Testis (tissue), 3 donors: ENCODE results near the gene TDRD3. TPM values are rescaled to one million over a fixed set of nuclear protein-coding genes. Genes with fewer than 3 reads are reported as not detected.

Experiments
- DNase-seq: peaks from one replicate; pipeline ENCODE4 v3.0.0-alpha.2; 2019
- H3K27ac ChIP-seq, 2 donors: fragments of 200-600 bp; sonication (generic); one replicate each; pipeline ENCODE4 v1.5.1; 2019
- H3K27me3 ChIP-seq: fragments of 200-600 bp; sonication (generic); one replicate; pipeline ENCODE4 v1.5.1; 2019
- H3K36me3 ChIP-seq: fragments of 200-600 bp; sonication (generic); one replicate; pipeline ENCODE4 v1.5.1; 2017; ENCODE audit warnings: low read depth; ENCODE audit errors: missing control alignments
- H3K4me1 ChIP-seq: fragments of 200-600 bp; sonication (generic); one replicate; pipeline ENCODE4 v1.5.1; 2019
- H3K4me3 ChIP-seq, 2 donors: fragments of 200-600 bp; sonication (generic); one replicate each; pipeline ENCODE4 v1.5.1; 2017 to 2019
- H3K9me3 ChIP-seq: fragments of 200-600 bp; sonication (generic); one replicate; pipeline ENCODE4 v1.5.1; 2017
- CTCF ChIP-seq, 3 experiments: fragments of 450-650 bp in 2 of 3; fragments of 200-600 bp in 1 of 3; sonication (generic) in 1 of 3; IDR thresholded peaks; one replicate each; pipeline ENCODE4 v1.5.1; 2016 to 2019; ENCODE audit warnings: antibody characterized with exemption in 3 of 3, mild to moderate bottlenecking in 2 of 3, moderate library complexity in 1 of 3
- POLR2A ChIP-seq: fragments of 450-650 bp; IDR thresholded peaks from one replicate; pipeline ENCODE4 v1.6.1; 2017; ENCODE audit warnings: antibody characterized with exemption, mild to moderate bottlenecking, moderate library complexity
- WGBS, 2 donors: methylation state at CpG; one replicate each; pipeline ENCODE4 v1.1.5; 2018; 5-methylcytosine and 5-hydroxymethylcytosine counted together
- intact Hi-C: fragments of 100-400 bp; cut with DNase I; formaldehyde crosslinking; loops from one replicate; pipeline ENCODE4 v1.15.1; 2023; ENCODE audit warnings: low total_unique reads
- polyA plus RNA-seq: library from polyadenylated mRNA; stranded (reverse); fragments of 350-450 nt; fragmentation: Illumina TruSeq; extraction: RNeasy Lipid Tissue Mini Kit (QIAGEN cat#74804); gene quantifications from one replicate; pipeline ENCODE4 v1.2.3, GENCODE V29; 2014; ENCODE audit warnings: low read depth, low replicate concordance; ENCODE audit not compliant: insufficient read depth
- total RNA-seq, 2 donors: library from RNA; depleted of rRNA; stranded (reverse); fragments of >200 nt; gene quantifications; one replicate each; pipeline ENCODE4 v1.2.3, GENCODE V29; 2016

Gene TDRD3
- total and polyA plus RNA-seq, 3 donors from 2014 or later, result 21.8 to 30.4 (median 28.8) TPM

- no peaks in the 10 kb centered on the region for H3K9me3 ChIP-seq
- H3K36me3 ChIP-seq, result no peaks in the 10 kb centered on the region
- H3K4me1 ChIP-seq, result no peaks in the 10 kb centered on the region
- no peaks in the 10 kb centered on the region for H3K27me3 ChIP-seq
- intact Hi-C loops, result no loop called here
- WGBS, 2 donors, result 91 to 97% methylated on average over 4 of the region's 4 CpGs
- no peak overlapping the region for H3K4me3 ChIP-seq
- TF ChIP-seq POLR2A, result no peak
- TF ChIP-seq CTCF (IDR thresholded peaks at IDR 0.05), result no peak
- H3K27ac ChIP-seq, result no peak overlapping the region
- no peak for DNase-seq
Observed at GRCh38 chr13:60520902-60521569, 124.0 kb downstream of the TDRD3 start.

DNA sequence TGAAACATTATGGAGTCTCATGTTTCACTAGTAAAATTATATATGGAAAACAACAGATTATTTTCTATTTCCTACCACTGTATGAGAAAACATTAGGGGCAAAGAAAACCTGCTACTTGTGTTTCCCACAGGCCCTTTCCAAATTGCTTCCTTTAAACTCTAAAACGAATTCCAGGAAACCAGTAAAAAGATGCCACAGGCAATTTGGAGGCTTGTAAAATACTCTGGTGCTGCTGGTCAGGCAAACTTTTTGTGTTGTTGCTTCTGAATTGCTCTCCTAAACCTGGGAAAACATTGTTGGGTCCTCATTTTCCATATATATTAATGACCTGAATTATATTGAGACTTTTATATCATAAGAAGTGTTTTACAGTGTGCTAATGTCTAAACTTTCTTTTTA, 141.5 kb downstream of the TDRD3 start:
- no peak for TF ChIP-seq POLR2A
- TF ChIP-seq CTCF (IDR thresholded peaks at IDR 0.05), result no peak
- Histone ChIP-seq H3K36me3 (no peaks in the 10 kb centered on the region), H3K27ac (no peak overlapping the region), H3K4me1 (no peaks in the 10 kb centered on the region), H3K9me3 (no peaks in the 10 kb centered on the region), H3K27me3 (no peaks in the 10 kb centered on the region), H3K4me3 (no peak overlapping the region)
- intact Hi-C loops, result no loop called here
- 52 to 58% methylated on average over 1 of the region's 1 CpG for WGBS, 2 donors
- no peak for DNase-seq

DNA sequence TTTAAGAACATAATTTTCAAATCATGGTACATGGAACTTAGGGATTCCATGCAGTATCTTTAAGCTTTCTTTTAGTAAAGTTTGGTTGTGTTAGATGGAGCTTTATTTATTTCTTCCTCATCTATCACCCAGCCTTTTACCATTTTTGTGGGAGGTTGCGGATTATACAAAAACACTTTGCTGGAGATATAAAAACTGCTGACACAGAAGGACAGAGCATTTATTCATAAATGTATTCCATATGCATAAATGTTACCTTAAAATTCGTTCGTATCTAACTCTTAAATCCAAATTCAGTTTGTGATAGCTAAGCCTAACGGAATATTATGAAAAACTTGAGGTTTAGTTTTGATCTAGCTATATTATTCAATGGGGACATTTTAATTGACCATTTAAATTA, 143.3 kb downstream of the TDRD3 start:
- no peak overlapping the region for H3K4me3 ChIP-seq
- no peaks in the 10 kb centered on the region for H3K9me3 ChIP-seq
- H3K27ac ChIP-seq, result no peak overlapping the region
- intact Hi-C loops, result no loop called here
- 95% methylated on average over 4 of the region's 4 CpGs for WGBS, 2 donors
- no peaks in the 10 kb centered on the region for H3K4me1 ChIP-seq
- no peaks in the 10 kb centered on the region for H3K27me3 ChIP-seq
- TF ChIP-seq CTCF (IDR thresholded peaks at IDR 0.05), result no peak
- no peak for TF ChIP-seq POLR2A
- H3K36me3 ChIP-seq, result no peaks in the 10 kb centered on the region
- DNase-seq, result no peak

GRCh38 chr13:60562096-60562780, 165.2 kb downstream of the TDRD3 start:
- no peak for DNase-seq
- Histone ChIP-seq H3K36me3 (no peaks in the 10 kb centered on the region), H3K4me1 (no peaks in the 10 kb centered on the region), H3K27me3 (no peaks in the 10 kb centered on the region), H3K4me3 (no peak overlapping the region), H3K9me3 (no peaks in the 10 kb centered on the region), H3K27ac (no peak overlapping the region)
- TF ChIP-seq POLR2A (no peak), CTCF (IDR thresholded peaks at IDR 0.05) (no peak)
- intact Hi-C loops, result no loop called here
- WGBS, 2 donors, result 88 to 94% methylated on average over 5 of the region's 5 CpGs

GRCh38 chr13:60571571-60571970, 174.6 kb downstream of the TDRD3 start:
- no peaks in the 10 kb centered on the region for H3K36me3 ChIP-seq
- no peak overlapping the region for H3K27ac ChIP-seq
- H3K9me3 ChIP-seq, result no peaks in the 10 kb centered on the region
- no peaks in the 10 kb centered on the region for H3K27me3 ChIP-seq
- no peak overlapping the region for H3K4me3 ChIP-seq
- intact Hi-C loops, result no loop called here
- no peaks in the 10 kb centered on the region for H3K4me1 ChIP-seq
- TF ChIP-seq POLR2A (no peak), CTCF (IDR thresholded peaks at IDR 0.05) (no peak)
- DNase-seq, result no peak
